Pulmonary artery endothelial cell (primary cell): ENCODE measurements around the gene SP2. TPM values are rescaled to one million over a fixed set of nuclear protein-coding genes. Genes with fewer than 3 reads are reported as not detected.

ENCODE experiments used
- DNase-seq: peaks from one replicate; pipeline ENCODE4 v3.0.0-alpha.2; 2011; ENCODE audit warnings: low read depth, low spot score
- total RNA-seq: library from RNA; depleted of rRNA; stranded (reverse); fragments of >200 nt; gene quantifications from 2 replicates; pipeline ENCODE4 v1.2.3, GENCODE V29; 2014

Gene SP2
- total RNA-seq, 1 donor from 2014 or later, result 1.3 TPM

GRCh38 chr17:47870056-47870455 is 26.0 kb upstream of the SP2 start:
- DNase-seq, result no peak

DNA sequence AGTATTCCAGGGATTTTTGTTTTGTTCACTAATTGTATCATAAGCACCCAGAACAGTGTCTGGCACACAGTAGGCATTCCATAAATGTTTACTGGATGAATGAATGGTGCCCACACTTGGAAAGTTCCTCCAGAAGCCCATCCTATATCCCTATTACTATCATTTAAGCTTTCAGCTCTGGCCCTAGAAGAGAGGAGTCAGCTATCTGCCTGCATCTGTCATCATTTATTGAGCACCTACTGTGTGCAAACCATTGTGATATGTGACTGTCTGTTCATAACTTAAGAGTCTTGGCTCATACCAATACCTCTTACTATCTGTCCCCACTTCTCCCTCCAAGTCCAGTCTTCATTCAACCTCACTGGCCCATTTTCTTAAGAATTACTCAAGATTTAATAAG is 25.0 kb upstream of the SP2 start:
- no peak for DNase-seq

- no peak for DNase-seq
These were observed 23.9 kb upstream of the SP2 start for GRCh38 chr17:47872019-47872650.

DNA sequence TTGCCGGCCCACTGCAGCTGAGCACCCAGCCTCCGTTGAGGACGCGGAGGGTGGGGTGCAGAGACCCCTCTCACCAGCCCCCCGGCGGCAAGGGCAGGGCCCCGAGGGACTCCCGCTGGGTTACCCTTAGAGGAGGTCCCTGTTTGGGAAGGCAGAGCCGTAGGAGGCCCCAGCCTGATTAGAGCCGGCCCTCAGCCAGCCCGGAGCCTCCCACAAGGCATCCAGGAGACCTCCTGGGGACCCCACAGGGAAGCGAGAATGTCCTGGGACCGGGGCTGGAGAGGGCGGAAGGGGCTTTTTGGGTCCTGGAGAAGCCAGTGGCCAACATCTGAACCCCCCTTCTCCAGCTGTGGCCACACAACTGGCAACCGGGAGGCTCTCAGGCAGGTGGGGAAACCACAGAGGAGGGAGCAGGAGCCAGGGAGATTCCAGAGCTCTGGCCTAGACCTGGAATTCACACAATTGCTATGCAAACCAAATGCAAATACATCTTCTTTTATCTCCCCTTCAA is 23.3 kb upstream of the SP2 start:
- no peak for DNase-seq

DNA sequence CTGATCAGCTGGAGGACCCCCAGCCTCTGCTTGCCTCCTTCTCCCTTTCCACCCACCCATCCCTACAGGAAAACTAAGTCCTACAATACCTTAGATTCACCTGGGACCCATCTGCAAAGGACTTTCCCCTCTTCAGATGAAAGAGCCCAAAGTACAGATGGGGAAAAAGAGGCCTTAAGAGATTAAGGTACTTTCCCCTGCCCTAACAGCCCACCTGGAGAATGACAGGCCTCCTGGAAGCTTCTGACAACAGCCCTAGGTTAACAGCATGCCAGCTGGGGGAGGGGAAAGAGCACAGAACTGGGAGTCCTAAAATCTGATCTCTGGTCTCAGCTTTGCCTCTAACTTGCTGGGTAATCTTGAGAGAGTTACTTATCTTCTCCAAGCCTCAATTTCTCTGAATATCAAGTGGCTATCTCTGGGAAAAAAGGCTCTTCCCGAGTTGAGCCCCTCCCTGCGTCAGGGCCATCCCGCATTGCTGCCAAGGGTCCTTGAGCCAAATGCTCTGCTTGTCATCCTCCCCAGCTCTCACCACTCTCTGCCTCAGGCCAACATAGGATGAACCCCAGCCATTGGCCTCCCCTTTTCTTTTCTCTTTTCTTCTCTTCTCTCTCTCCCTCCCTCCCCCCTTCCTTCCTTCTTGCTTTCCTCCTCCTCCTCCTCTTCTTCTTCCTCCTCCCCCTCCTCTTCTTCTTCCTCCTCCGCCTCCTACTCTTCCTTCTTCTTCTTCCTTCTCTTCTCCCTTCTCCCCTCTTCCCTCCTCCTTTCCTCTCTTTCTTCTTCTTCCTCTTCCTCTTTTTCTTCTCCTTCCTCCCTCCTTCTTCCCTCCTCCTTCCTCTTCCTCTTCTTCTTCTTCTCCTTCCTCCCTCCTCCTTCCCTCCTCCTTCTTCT is 22.6 kb upstream of the SP2 start:
- DNase-seq, result no peak

GRCh38 chr17:47875011-47875985 is 20.7 kb upstream of the SP2 start:
- no peak for DNase-seq

GRCh38 chr17:47877368-47878034 is 18.5 kb upstream of the SP2 start:
- DNase-seq, result no peak

DNA sequence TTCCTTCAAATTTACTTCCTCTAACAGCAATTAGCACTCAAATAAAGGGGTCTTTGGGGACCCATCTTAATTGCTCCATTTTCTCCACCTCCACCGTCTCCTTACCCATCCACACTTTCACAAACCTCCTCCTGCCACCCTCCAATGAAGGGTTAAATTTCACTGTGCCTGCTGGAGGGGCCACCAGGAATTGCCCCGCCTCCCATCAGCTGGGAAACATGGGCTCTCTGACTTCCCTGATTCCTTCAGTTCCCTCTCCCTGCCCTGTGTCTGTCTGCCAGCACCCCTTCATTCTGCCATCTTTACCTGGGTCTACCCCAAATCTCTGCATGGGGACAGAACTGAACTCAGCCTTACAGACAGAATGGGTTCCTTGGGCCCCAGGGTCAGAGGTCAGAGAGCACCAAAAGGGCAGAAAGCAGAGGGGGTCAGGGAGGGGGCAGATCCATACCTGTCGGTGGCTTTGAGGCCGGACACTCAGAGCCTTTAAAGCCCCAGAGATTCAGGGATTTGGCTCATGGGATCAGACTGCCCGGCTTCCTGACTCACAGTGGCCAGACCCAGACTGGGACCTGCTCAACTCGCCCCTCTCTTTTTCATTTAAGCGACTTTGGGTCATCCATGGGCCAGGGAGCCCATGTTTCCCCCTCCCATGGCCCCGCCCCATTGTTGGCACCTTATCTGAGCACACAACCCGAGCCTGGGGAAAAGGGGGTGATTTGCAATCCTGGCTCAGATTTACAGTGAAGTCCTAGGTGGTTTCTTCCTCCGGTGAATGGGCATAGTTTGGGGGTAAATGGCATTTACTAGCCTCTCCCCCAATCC is 17.6 kb upstream of the SP2 start:
- no peak for DNase-seq

- DNase-seq, result no peak
These were observed 16.9 kb upstream of the SP2 start for GRCh38 chr17:47879028-47879585.

DNA sequence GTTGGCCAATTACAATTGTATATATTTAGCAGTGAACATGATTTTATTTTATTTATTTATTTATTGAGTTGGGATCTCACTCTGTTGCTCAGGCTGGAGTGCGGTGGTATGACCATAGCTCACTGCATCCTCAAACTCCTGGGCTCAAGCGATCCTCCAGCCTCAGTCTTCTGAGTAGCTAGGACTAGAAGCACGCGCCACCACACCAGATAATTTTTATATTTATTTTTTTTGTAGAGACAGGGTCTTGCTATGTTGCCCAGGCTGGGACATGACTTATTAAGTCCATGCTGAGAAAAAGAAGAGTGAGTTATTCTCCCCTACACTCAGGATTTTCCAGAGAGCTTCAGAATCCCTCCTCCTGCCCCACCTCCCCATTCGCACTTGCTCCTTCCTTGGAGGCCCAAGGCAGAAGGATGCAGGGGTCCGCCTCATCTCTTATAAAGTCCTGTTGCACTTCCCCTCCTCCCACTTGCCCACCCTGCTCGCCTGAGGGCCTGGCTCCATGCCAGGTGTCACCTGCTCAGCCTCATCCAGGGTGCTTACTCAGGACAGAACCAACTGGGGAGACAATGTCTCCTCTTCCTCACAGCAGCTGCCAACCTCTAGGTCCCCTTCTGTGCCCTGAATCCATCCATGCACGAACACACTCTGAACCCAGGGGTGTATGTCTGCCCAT is 16.1 kb upstream of the SP2 start:
- no peak for DNase-seq

DNA sequence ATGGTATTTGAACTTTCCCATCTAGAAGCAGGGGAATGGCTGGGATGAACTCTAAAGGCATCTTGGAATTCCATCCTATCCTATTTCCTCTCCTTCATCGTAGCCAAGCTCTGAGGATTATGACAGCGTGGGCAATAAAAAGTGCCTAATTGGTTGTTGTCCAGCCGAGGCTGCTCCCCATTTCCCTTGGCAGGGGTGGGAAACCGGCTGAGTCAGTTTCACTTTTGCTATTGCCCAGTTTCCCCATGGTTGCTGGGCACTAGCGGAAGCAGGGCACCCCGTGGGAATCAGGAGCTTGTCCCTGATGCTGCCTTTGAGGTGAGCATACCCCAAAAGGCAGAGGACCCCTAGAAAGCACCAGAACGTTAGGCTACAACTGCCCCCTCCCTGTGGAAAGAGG is 13.8 kb upstream of the SP2 start:
- DNase-seq, result no peak

GRCh38 chr17:47882695-47883588 is 13.1 kb upstream of the SP2 start:
- no peak for DNase-seq

- DNase-seq, result no peak
These were observed 12.2 kb upstream of the SP2 start for GRCh38 chr17:47883589-47884426.

DNA sequence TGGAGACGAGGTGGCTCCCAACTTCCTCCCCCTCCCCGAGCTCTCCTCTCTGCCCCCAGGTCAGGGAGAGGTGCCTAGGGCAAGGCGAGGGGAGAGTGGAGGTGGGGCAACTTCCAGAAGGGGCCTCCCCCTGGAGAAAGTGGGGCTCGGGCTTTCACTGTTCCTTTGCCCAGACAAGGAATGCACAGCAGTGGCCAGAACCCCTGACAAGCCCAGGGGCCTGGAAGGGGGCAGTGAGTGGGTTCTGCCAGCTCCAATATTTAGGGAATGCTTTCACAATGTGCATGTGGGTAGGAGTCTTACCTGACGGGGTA is 11.7 kb upstream of the SP2 start:
- DNase-seq, result no peak

- DNase-seq, result no peak
These were observed 10.9 kb upstream of the SP2 start for GRCh38 chr17:47884905-47885730.

GRCh38 chr17:47888293-47888692 is 7.7 kb upstream of the SP2 start:
- no peak for DNase-seq
